Measurements from ENCODE around the gene CDK17. TPM values are rescaled to one million over a fixed set of nuclear protein-coding genes. Genes with fewer than 3 reads are reported as not detected.
"Not testable (repeated sequence)": the region's sequence is repeated elsewhere in the genome, so short reads cannot be mapped to it uniquely, and the experiment has no call there.

The CDK17 gene
- total and polyA plus RNA-seq, 5 donors from 2014 or later = 21.6 to 120 (median 26.8) TPM

GRCh38 chr12:96383991-96384390 is 16.2 kb downstream of the CDK17 start:
- Histone ChIP-seq H3K9me3 (ENCODE audit: control insufficient read depth in 2 of 2, low read length in 2 of 2) (no peaks in the 10 kb centered on the region), H3K36me3 (ENCODE audit: control insufficient read depth, insufficient read depth, low read length) (no peaks in the 10 kb centered on the region), H3K4me1 (ENCODE audit: control insufficient read depth, insufficient read depth, low read length, poor library complexity, severe bottlenecking) (peaks cover 31% of the 10 kb centered on the region), H3K27me3 (ENCODE audit: control insufficient read depth, insufficient read depth, low read length) (no peaks in the 10 kb centered on the region), H3K4me3 (ENCODE audit: low read depth, low read length) (peak overlapping the region; percentile 8), H3K27ac (ENCODE audit: insufficient read depth, low read length, poor library complexity, severe bottlenecking) (no peak overlapping the region)
- H3K27ac Mint-ChIP-seq = peak overlapping the region; percentile 1 to 39 (median 13)
- peak overlapping the region in 2 of 4 donors; percentile 18 to 45 for H3K4me3 Mint-ChIP-seq
- H3K36me3 Mint-ChIP-seq = peaks cover 11% of the 10 kb centered on the region
- H3K4me1 Mint-ChIP-seq = peaks cover 43 to 87% (median 61%) of the 10 kb centered on the region in 4 donors
- peaks cover 0 to 7% (median 0%) of the 10 kb centered on the region in 7 donors for H3K9me3 Mint-ChIP-seq
- ATAC-seq (ENCODE audit: low read depth in 2 of 2) = no peak
- DNase-seq = no peak
- no peaks in the 10 kb centered on the region for H3K27me3 Mint-ChIP-seq

- no peak for ATAC-seq (ENCODE audit: low read depth in 2 of 2)
- H3K36me3 Mint-ChIP-seq = peaks cover 11% of the 10 kb centered on the region
- H3K27me3 Mint-ChIP-seq = no peaks in the 10 kb centered on the region
- Histone ChIP-seq H3K36me3 (ENCODE audit: control insufficient read depth, insufficient read depth, low read length) (no peaks in the 10 kb centered on the region), H3K9me3 (ENCODE audit: control insufficient read depth in 2 of 2, low read length in 2 of 2) (no peaks in the 10 kb centered on the region), H3K4me3 (ENCODE audit: low read depth, low read length) (peak overlapping the region; percentile 8), H3K4me1 (ENCODE audit: control insufficient read depth, insufficient read depth, low read length, poor library complexity, severe bottlenecking) (peaks cover 28% of the 10 kb centered on the region), H3K27me3 (ENCODE audit: control insufficient read depth, insufficient read depth, low read length) (no peaks in the 10 kb centered on the region), H3K27ac (ENCODE audit: insufficient read depth, low read length, poor library complexity, severe bottlenecking) (no peak overlapping the region)
- peaks cover 41 to 86% (median 61%) of the 10 kb centered on the region in 4 donors for H3K4me1 Mint-ChIP-seq
- peak overlapping the region; percentile 13 to 65 (median 39) for H3K27ac Mint-ChIP-seq
- DNase-seq = no peak
- H3K4me3 Mint-ChIP-seq = peak overlapping the region in 2 of 4 donors; percentile 36 to 45
- H3K9me3 Mint-ChIP-seq = peaks cover 0 to 7% (median 0%) of the 10 kb centered on the region in 7 donors
Measured at GRCh38 chr12:96383371-96383770, 16.9 kb downstream of the CDK17 start.

GRCh38 chr12:96379743-96380142 is 20.5 kb downstream of the CDK17 start:
- not testable (repeated sequence) for H3K36me3 Mint-ChIP-seq; H3K9me3 Mint-ChIP-seq; H3K9me3 ChIP-seq (ENCODE audit: control insufficient read depth in 2 of 2, low read length in 2 of 2); H3K27me3 Mint-ChIP-seq; H3K36me3 ChIP-seq (ENCODE audit: control insufficient read depth, insufficient read depth, low read length); H3K4me3 ChIP-seq (ENCODE audit: low read depth, low read length); ATAC-seq (ENCODE audit: low read depth in 2 of 2); H3K27me3 ChIP-seq (ENCODE audit: control insufficient read depth, insufficient read depth, low read length); DNase-seq
- peak overlapping the region in 1 of 3 donors; percentile 52 for H3K27ac Mint-ChIP-seq
- H3K27ac ChIP-seq (ENCODE audit: insufficient read depth, low read length, poor library complexity, severe bottlenecking) = peak overlapping the region; percentile 41
- peaks cover 53% of the 10 kb centered on the region for H3K4me1 ChIP-seq (ENCODE audit: control insufficient read depth, insufficient read depth, low read length, poor library complexity, severe bottlenecking)
- peaks cover 47 to 87% (median 71%) of the 10 kb centered on the region in 4 donors for H3K4me1 Mint-ChIP-seq
- peak overlapping the region in 1 of 4 donors; percentile 35 for H3K4me3 Mint-ChIP-seq

- H3K4me3 Mint-ChIP-seq = peak overlapping the region; percentile 88 to 98 (median 95)
- ATAC-seq (ENCODE audit: low read depth in 2 of 2) (no peak), DNase-seq (no peak)
- Histone ChIP-seq H3K4me3 (ENCODE audit: low read depth, low read length) (peak overlapping the region; percentile 58), H3K27me3 (ENCODE audit: control insufficient read depth, insufficient read depth, low read length) (no peaks in the 10 kb centered on the region), H3K4me1 (ENCODE audit: control insufficient read depth, insufficient read depth, low read length, poor library complexity, severe bottlenecking) (peaks cover 51% of the 10 kb centered on the region), H3K36me3 (ENCODE audit: control insufficient read depth, insufficient read depth, low read length) (no peaks in the 10 kb centered on the region), H3K27ac (ENCODE audit: insufficient read depth, low read length, poor library complexity, severe bottlenecking) (peak overlapping the region; percentile 80), H3K9me3 (ENCODE audit: control insufficient read depth in 2 of 2, low read length in 2 of 2) (no peaks in the 10 kb centered on the region)
- H3K4me1 Mint-ChIP-seq = peaks cover 50 to 87% (median 68%) of the 10 kb centered on the region in 4 donors
- peaks cover 0 to 7% (median 0%) of the 10 kb centered on the region in 7 donors for H3K9me3 Mint-ChIP-seq
- no peaks in the 10 kb centered on the region for H3K27me3 Mint-ChIP-seq
- peaks cover 8% of the 10 kb centered on the region for H3K36me3 Mint-ChIP-seq
- H3K27ac Mint-ChIP-seq = peak overlapping the region; percentile 86 to 100 (median 95)
Measured at GRCh38 chr12:96378319-96378718, 21.9 kb downstream of the CDK17 start.

- H3K9me3 ChIP-seq (ENCODE audit: control insufficient read depth in 2 of 2, low read length in 2 of 2) = no peaks in the 10 kb centered on the region
- Mint-ChIP-seq H3K27me3 (no peaks in the 10 kb centered on the region), H3K4me1 (peaks cover 44 to 85% (median 65%) of the 10 kb centered on the region in 4 donors), H3K27ac (peak overlapping the region in 2 of 3 donors; percentile 95 to 97), H3K36me3 (no peaks in the 10 kb centered on the region), H3K9me3 (peaks cover 0 to 1% (median 0%) of the 10 kb centered on the region in 7 donors), H3K4me3 (peak overlapping the region in 3 of 4 donors; percentile 55 to 94 (median 88))
- peak overlapping the region; percentile 80 for H3K27ac ChIP-seq (ENCODE audit: insufficient read depth, low read length, poor library complexity, severe bottlenecking)
- H3K27me3 ChIP-seq (ENCODE audit: control insufficient read depth, insufficient read depth, low read length) = no peaks in the 10 kb centered on the region
- H3K4me3 ChIP-seq (ENCODE audit: low read depth, low read length) = peak overlapping the region; percentile 83
- DNase-seq (no peak), ATAC-seq (ENCODE audit: low read depth in 2 of 2) (no peak)
- H3K36me3 ChIP-seq (ENCODE audit: control insufficient read depth, insufficient read depth, low read length) = no peaks in the 10 kb centered on the region
- H3K4me1 ChIP-seq (ENCODE audit: control insufficient read depth, insufficient read depth, low read length, poor library complexity, severe bottlenecking) = peaks cover 60% of the 10 kb centered on the region
Measured at GRCh38 chr12:96376865-96377264, 23.4 kb downstream of the CDK17 start.

GRCh38 chr12:96375841-96376604 is 24.2 kb downstream of the CDK17 start:
- H3K4me1 ChIP-seq (ENCODE audit: control insufficient read depth, insufficient read depth, low read length, poor library complexity, severe bottlenecking) = peaks cover 56% of the 10 kb centered on the region
- no peaks in the 10 kb centered on the region for H3K27me3 ChIP-seq (ENCODE audit: control insufficient read depth, insufficient read depth, low read length)
- Mint-ChIP-seq H3K36me3 (peaks cover 2% of the 10 kb centered on the region), H3K4me1 (peaks cover 45 to 86% (median 68%) of the 10 kb centered on the region in 4 donors), H3K9me3 (peaks cover 0 to 1% (median 0%) of the 10 kb centered on the region in 7 donors), H3K27ac (peak overlapping the region; percentile 59 to 97 (median 95)), H3K27me3 (no peaks in the 10 kb centered on the region), H3K4me3 (peak overlapping the region in 3 of 4 donors; percentile 55 to 88 (median 68))
- peak overlapping the region; percentile 80 for H3K27ac ChIP-seq (ENCODE audit: insufficient read depth, low read length, poor library complexity, severe bottlenecking)
- ATAC-seq (ENCODE audit: low read depth in 2 of 2) (no peak), DNase-seq (no peak)
- H3K36me3 ChIP-seq (ENCODE audit: control insufficient read depth, insufficient read depth, low read length) = no peaks in the 10 kb centered on the region
- no peaks in the 10 kb centered on the region for H3K9me3 ChIP-seq (ENCODE audit: control insufficient read depth in 2 of 2, low read length in 2 of 2)
- H3K4me3 ChIP-seq (ENCODE audit: low read depth, low read length) = peak overlapping the region; percentile 83

GRCh38 chr12:96375170-96375569 is 25.1 kb downstream of the CDK17 start:
- ATAC-seq (ENCODE audit: low read depth in 2 of 2) (no peak), DNase-seq (no peak)
- Histone ChIP-seq H3K27me3 (ENCODE audit: control insufficient read depth, insufficient read depth, low read length) (no peaks in the 10 kb centered on the region), H3K36me3 (ENCODE audit: control insufficient read depth, insufficient read depth, low read length) (no peaks in the 10 kb centered on the region), H3K27ac (ENCODE audit: insufficient read depth, low read length, poor library complexity, severe bottlenecking) (no peak overlapping the region), H3K9me3 (ENCODE audit: control insufficient read depth in 2 of 2, low read length in 2 of 2) (no peaks in the 10 kb centered on the region), H3K4me3 (ENCODE audit: low read depth, low read length) (no peak overlapping the region), H3K4me1 (ENCODE audit: control insufficient read depth, insufficient read depth, low read length, poor library complexity, severe bottlenecking) (peaks cover 54% of the 10 kb centered on the region)
- peaks cover 5% of the 10 kb centered on the region for H3K36me3 Mint-ChIP-seq
- peak overlapping the region; percentile 59 to 97 (median 95) for H3K27ac Mint-ChIP-seq
- H3K4me3 Mint-ChIP-seq = peak overlapping the region; percentile 6 to 76 (median 62)
- H3K9me3 Mint-ChIP-seq = no peaks in the 10 kb centered on the region
- no peaks in the 10 kb centered on the region for H3K27me3 Mint-ChIP-seq
- H3K4me1 Mint-ChIP-seq = peaks cover 40 to 82% (median 64%) of the 10 kb centered on the region in 4 donors

Measured in CD4-positive, CD25-positive, alpha-beta regulatory T cell (primary cell).